ENCODE results near the gene DOCK4.

Gene DOCK4

GRCh38 chr7:112160771-112161150 is 45.4 kb downstream of the DOCK4 start:
- Histone ChIP-seq H3K9me2 (replicated peaks; ENCODE audit: low read depth, low read length) (no peaks in the 10 kb centered on the region), H3K36me3 (ENCODE audit: insufficient read depth, low read length) (no peaks in the 10 kb centered on the region), H3K4me2 (ENCODE audit: low read depth, low read length, poor library complexity, severe bottlenecking) (no peak overlapping the region), H3K9me3 (ENCODE audit: insufficient read depth, low read depth, low read length) (no peaks in the 10 kb centered on the region), H3K27me3 (ENCODE audit: insufficient read depth, low read length, poor library complexity, severe bottlenecking) (no peaks in the 10 kb centered on the region), H3K79me2 (ENCODE audit: insufficient read depth, low read length) (no peaks in the 10 kb centered on the region), H3K4me1 (ENCODE audit: insufficient read depth, low read length, poor library complexity, severe bottlenecking) (peaks cover 47% of the 10 kb centered on the region), H2AFZ (ENCODE audit: low read length) (no peak overlapping the region), H3K9ac (ENCODE audit: low read depth, low read length, poor library complexity, severe bottlenecking) (no peak overlapping the region), H3K4me3 (ENCODE audit: low read length, poor library complexity, severe bottlenecking) (no peak overlapping the region), H4K20me1 (ENCODE audit: insufficient read depth, low read length, poor library complexity, severe bottlenecking) (no peaks in the 10 kb centered on the region), H3F3A (ENCODE audit: low read depth) (no peaks in the 10 kb centered on the region; the same call in 1 of the 2 replicates)
- TF ChIP-seq CTCF (conservative IDR thresholded peaks at IDR 0.05; ENCODE audit: low read length) (no peak), EZH2phosphoT487 (IDR thresholded peaks at IDR 0.05; ENCODE audit: borderline replicate concordance) (no peak)

DNA sequence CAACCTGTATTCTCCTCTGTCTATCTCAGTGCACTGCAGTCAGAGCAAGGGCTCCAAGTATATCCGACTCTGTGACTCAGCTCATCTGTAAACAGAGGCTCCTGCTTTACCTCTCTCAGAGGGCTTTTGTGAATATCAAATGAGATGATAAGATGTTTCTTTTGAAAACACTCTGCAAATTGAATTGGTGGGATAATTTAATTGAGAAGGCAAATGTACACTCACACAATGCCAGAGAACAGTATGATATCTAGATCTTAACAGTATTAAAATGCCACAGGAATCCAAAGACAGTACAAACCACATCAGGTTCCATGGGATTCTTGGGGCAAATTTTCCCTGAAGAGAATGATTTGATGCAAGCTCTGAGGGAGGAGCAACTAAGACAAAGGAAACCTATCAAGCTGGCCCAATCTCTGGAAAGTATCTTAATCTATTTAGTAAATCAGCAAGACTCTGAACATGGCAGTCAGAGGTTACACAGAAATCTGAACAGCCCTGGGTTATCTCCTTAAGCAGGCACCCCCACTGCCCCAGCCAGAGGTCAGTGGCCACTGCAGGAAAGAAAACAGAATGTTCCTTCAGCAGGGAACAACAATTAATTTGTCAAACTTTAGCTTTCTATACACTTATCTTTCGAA is 45.9 kb downstream of the DOCK4 start:
- H3K4me1 ChIP-seq (ENCODE audit: insufficient read depth, low read length, poor library complexity, severe bottlenecking) = peaks cover 47% of the 10 kb centered on the region
- TF ChIP-seq EZH2phosphoT487 (IDR thresholded peaks at IDR 0.05; ENCODE audit: borderline replicate concordance) = no peak
- TF ChIP-seq CTCF (conservative IDR thresholded peaks at IDR 0.05; ENCODE audit: low read length) = no peak
- no peaks in the 10 kb centered on the region for H3K36me3 ChIP-seq (ENCODE audit: insufficient read depth, low read length)
- H3K9me2 ChIP-seq (replicated peaks; ENCODE audit: low read depth, low read length) = no peaks in the 10 kb centered on the region
- no peaks in the 10 kb centered on the region for H4K20me1 ChIP-seq (ENCODE audit: insufficient read depth, low read length, poor library complexity, severe bottlenecking)
- no peaks in the 10 kb centered on the region for H3K9me3 ChIP-seq (ENCODE audit: insufficient read depth, low read depth, low read length)
- H3F3A ChIP-seq (ENCODE audit: low read depth) = no peaks in the 10 kb centered on the region; the same call in 1 of the 2 replicates
- no peak overlapping the region for H3K9ac ChIP-seq (ENCODE audit: low read depth, low read length, poor library complexity, severe bottlenecking)
- H3K27me3 ChIP-seq (ENCODE audit: insufficient read depth, low read length, poor library complexity, severe bottlenecking) = no peaks in the 10 kb centered on the region
- H3K79me2 ChIP-seq (ENCODE audit: insufficient read depth, low read length) = no peaks in the 10 kb centered on the region
- no peak overlapping the region for H3K4me2 ChIP-seq (ENCODE audit: low read depth, low read length, poor library complexity, severe bottlenecking)
- H2AFZ ChIP-seq (ENCODE audit: low read length) = no peak overlapping the region
- H3K4me3 ChIP-seq (ENCODE audit: low read length, poor library complexity, severe bottlenecking) = no peak overlapping the region

GRCh38 chr7:112159351-112159750 is 46.8 kb downstream of the DOCK4 start:
- no peak overlapping the region for H3K9ac ChIP-seq (ENCODE audit: low read depth, low read length, poor library complexity, severe bottlenecking)
- no peaks in the 10 kb centered on the region; the same call in 1 of the 2 replicates for H3F3A ChIP-seq (ENCODE audit: low read depth)
- no peaks in the 10 kb centered on the region for H3K9me2 ChIP-seq (replicated peaks; ENCODE audit: low read depth, low read length)
- H3K36me3 ChIP-seq (ENCODE audit: insufficient read depth, low read length) = no peaks in the 10 kb centered on the region
- H3K4me1 ChIP-seq (ENCODE audit: insufficient read depth, low read length, poor library complexity, severe bottlenecking) = peaks cover 51% of the 10 kb centered on the region
- no peak overlapping the region for H2AFZ ChIP-seq (ENCODE audit: low read length)
- H3K4me2 ChIP-seq (ENCODE audit: low read depth, low read length, poor library complexity, severe bottlenecking) = no peak overlapping the region
- H3K79me2 ChIP-seq (ENCODE audit: insufficient read depth, low read length) = no peaks in the 10 kb centered on the region
- no peak for TF ChIP-seq EZH2phosphoT487 (IDR thresholded peaks at IDR 0.05; ENCODE audit: borderline replicate concordance)
- no peak for TF ChIP-seq CTCF (conservative IDR thresholded peaks at IDR 0.05; ENCODE audit: low read length)
- no peak overlapping the region for H3K4me3 ChIP-seq (ENCODE audit: low read length, poor library complexity, severe bottlenecking)
- H4K20me1 ChIP-seq (ENCODE audit: insufficient read depth, low read length, poor library complexity, severe bottlenecking) = no peaks in the 10 kb centered on the region
- no peaks in the 10 kb centered on the region for H3K9me3 ChIP-seq (ENCODE audit: insufficient read depth, low read depth, low read length)
- no peaks in the 10 kb centered on the region for H3K27me3 ChIP-seq (ENCODE audit: insufficient read depth, low read length, poor library complexity, severe bottlenecking)
